ENCODE data around the gene AMOTL1.
A peak's percentile ranks its signal among the peaks of the same experiment; 100 is the strongest.

The AMOTL1 gene

GRCh38 chr11:94767701-94768601, at the start of gene AMOTL1:
TSS of gene AMOTL1 (plus strand) at chr11:94768356. CDS start at chr11:94768512, 156 bp downstream.
- peak; percentile 61 for DNase-seq

GRCh38 chr11:94719876-94720275, 48.3 kb upstream of the AMOTL1 start:
- DNase-seq: no peak

GRCh38 chr11:94721565-94722292, 46.4 kb upstream of the AMOTL1 start:
- no peak for DNase-seq

GRCh38 chr11:94722735-94723134, 45.4 kb upstream of the AMOTL1 start:
- no peak for DNase-seq

DNA sequence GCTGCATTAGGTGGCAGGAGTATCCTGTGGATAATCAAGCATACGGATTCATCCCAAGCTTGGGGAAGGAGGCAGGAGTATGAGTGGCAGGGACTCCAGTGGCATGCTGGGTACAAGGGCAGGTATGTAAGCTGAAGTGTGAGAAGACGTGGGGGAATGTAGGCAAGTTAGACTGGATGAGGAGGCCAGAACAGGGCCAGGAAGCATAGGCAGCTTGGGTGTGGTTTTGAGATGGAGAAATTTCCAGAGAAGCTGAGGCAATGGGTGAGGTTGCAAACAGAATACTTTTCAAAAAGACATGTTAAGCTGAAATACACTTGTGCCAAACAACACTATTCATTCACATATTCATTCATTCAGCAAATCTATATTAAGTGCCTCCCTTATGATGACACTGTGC, 43.1 kb upstream of the AMOTL1 start:
- no peak for DNase-seq

- no peak for DNase-seq
Observed at GRCh38 chr11:94727819-94728218, 40.3 kb upstream of the AMOTL1 start.

- no peak for DNase-seq
Observed at GRCh38 chr11:94728541-94728940, 39.6 kb upstream of the AMOTL1 start.

GRCh38 chr11:94728966-94729751, 39.0 kb upstream of the AMOTL1 start:
- DNase-seq: no peak

DNA sequence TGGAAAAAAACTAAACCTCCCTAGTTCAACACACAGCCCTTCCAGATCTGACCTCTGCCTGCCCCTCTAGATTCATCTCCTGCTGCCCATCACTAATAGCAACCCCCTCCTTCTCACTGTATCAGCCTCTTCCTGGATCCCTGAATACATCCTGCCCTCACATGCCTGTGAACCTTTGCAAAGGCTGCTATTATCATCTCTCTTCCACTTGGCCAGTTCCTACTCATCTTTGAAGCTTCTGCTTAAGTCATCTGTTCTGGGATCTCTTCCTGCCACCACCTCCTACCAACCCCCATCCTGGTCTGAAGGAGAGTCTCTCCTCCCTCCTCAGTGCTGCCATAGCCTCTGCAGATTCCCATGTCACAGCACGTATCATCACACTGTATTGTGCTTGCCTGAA, 38.0 kb upstream of the AMOTL1 start:
- no peak for DNase-seq

DNA sequence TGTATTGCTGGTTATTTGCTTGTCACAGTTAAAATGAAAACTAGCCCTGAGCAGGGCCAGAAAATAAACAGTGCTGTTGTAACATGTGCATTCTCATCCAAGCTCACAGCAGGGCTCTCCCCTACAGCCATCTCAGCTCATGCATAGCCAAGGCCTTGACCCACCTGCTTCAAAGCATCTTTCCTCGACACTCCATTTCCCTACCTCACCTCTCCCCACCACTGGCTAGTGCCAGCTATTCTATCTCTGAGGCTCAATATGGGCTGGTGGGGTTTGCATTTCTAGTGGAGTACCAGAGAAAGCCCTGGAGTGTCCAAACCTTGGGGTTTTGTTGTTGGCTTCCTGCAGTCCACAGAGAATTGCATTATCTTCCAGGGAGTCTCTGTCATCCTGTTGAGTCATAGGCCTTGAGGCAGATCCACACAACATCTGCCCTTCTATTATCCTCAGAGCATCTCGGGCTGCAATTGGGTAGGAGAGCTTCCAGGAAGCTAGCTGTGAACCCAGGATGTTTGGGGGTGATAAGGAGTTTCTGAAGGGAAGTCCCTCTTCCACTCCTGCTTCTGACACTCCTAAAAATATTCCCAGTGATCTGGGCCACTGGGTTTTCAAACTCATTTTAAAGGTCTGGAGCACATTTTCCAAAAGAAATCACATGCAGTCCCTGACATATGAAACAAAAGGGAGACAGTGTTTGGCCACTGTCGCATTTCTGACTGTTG, 36.1 kb upstream of the AMOTL1 start:
- no peak for DNase-seq

GRCh38 chr11:94732617-94733281, 35.4 kb upstream of the AMOTL1 start:
- DNase-seq: no peak

DNA sequence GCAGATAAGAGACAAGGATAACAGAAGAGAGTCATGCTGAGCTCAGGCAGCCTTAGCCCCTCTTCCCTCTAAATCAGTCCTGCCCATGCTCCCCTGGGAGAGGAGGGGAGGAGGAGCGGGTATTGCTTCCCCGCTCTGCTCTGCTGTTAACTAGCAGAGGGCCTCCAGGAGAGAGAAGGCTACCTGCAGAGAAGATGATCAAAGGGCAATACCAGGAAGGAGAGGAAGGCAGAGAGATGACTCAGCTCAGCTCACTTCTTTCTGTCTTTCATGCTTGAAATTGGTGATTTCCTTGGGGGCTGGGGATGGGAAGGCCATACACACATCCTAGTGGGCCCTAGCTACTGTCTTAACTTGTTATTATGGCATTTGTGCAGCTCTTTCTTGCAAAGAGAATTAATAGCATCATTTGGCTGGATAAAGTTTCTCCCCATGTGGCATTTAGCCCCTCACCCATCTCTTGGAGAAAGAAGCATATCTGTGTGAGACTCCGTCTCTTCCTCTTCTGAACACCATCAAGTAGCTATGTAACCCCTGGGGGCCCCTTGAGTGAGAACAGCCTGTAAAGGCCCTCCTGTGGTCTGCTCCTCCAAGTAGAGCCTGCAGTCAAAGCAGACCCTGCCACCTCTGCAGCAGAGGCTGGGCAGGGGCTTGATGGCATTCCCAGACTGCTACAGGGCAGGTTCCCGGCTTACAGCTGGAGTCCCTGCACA, 33.4 kb upstream of the AMOTL1 start:
- DNase-seq: no peak

DNA sequence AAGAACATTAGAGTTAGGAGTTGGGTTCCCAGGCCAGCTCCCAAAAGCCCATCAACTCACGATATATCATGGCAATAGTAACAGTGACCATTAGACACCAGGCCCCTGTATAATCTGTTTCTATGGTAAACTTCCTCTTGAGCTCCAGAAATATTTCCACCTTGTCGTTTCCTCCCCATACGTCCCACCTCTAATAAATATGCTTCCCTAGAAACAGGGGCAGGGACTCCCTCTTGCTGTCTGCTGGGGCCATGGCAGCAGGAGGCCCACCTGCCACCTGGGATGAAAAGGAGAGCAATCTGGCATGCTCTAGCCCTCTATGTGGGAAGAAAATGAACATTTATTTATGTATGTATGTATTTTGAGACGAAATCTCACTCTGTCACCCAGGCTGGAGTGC, 32.2 kb upstream of the AMOTL1 start:
- no peak for DNase-seq

- no peak for DNase-seq
Observed at GRCh38 chr11:94737171-94737611, 31.0 kb upstream of the AMOTL1 start.

GRCh38 chr11:94738746-94739145, 29.4 kb upstream of the AMOTL1 start:
- DNase-seq: no peak

DNA sequence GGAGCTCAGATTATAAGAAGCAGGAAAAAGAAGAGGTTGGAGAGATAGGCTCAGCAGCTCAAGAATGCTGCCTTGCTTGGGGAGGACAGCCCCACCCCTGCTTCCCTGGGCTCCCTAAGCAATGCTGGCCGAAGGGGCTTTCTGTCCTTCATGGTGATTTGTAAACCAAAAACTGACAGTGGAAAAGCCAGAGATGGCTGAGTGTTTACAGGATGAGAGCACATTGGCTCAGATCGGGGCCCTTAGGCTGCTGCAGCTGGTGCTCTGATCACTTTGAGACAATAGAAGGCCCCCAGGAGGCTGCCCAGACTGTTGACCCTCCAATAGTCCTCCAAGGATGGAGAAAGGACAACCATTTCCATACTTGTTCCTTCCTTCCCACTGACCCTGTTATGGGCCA, 28.8 kb upstream of the AMOTL1 start:
- DNase-seq: no peak

- no peak for DNase-seq
Observed at GRCh38 chr11:94740083-94741021, 27.8 kb upstream of the AMOTL1 start.

DNA sequence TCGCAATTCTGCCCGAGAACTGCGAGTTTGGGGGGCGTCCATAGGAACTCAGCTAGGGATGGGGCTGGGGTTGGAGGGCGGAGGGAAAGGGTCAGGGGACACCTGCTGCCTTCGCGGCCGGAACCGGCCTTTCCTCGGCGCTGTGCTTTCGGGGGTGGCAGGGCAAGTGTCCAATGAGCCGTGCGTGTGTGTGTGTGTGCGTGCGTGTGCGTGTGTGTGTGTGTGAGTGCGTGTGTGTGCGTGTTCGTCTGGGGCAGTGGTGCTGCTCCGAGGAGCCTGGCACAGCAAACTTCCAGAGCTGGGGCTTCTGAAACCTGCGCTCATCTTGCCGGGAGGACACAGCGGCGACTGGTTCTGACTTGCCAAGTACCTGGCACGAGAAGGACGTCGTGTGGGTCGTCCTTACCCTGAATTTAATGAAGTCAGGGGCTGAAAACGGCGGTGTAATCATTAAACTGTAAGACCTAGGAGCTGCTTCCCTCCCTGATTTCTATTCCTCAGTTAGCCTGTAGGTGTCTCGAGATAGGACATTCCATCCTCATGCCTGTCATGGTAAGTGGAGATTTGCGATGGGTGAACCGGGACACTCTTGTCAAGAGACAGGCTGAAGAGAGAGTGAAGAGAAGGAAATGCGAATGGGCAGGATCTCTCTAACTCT, 27.0 kb upstream of the AMOTL1 start:
- peak; percentile 54 for DNase-seq

- no peak for DNase-seq
Observed at GRCh38 chr11:94742665-94743064, 25.5 kb upstream of the AMOTL1 start.

DNA sequence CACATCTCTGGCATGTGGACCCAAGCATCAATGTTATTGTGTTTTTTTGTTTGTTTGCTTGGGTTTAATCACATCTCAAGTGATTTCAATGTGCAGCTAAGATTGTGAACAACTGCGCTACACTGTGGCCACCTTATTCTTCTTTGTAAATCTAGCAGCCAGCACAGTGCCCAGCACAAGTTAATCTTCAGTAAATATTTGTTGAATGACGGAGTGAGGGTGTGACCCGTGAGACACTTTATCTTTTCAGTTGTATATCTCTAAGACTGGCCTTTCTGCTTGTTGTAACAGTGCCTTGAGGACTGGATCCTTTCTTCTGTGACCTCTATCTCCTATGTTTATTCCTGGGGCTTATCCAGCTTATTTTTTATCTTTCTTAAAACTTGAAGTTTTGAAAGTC, 21.4 kb upstream of the AMOTL1 start:
- no peak for DNase-seq
